SU-DHL-6 (cell line): ENCODE measurements around the gene PTPRN2.

ENCODE experiments used
- CTCF ChIP-seq: fragments of 200-600 bp; sonication (generic); IDR thresholded peaks from one replicate; pipeline ENCODE4 v1.5.1; 2017; ENCODE audit warnings: antibody characterized with exemption, mild to moderate bottlenecking, low read length, moderate library complexity; ENCODE audit not compliant: insufficient read depth, poor library complexity, severe bottlenecking
- EZH2phosphoT487 ChIP-seq: fragments of 200-600 bp; sonication (generic), shearing (Covaris generic); conservative IDR thresholded peaks from 2 replicates; pipeline ENCODE4 v1.6.1; 2018; ENCODE audit warnings: mild to moderate bottlenecking, antibody characterized with exemption, low read length, moderate library complexity, mixed read lengths

GRCh38 chr7:158490171-158490782 is 97.3 kb downstream of the PTPRN2 start:
- no peak for TF ChIP-seq CTCF
- TF ChIP-seq EZH2phosphoT487: no peak
